ENCODE measurements around the gene UBE2C.
A peak's percentile ranks its signal among the peaks of the same experiment; 100 is the strongest.
"Not testable (repeated sequence)": the region's sequence is repeated elsewhere in the genome, so short reads cannot be mapped to it uniquely, and the experiment has no call there.

Gene UBE2C

DNA sequence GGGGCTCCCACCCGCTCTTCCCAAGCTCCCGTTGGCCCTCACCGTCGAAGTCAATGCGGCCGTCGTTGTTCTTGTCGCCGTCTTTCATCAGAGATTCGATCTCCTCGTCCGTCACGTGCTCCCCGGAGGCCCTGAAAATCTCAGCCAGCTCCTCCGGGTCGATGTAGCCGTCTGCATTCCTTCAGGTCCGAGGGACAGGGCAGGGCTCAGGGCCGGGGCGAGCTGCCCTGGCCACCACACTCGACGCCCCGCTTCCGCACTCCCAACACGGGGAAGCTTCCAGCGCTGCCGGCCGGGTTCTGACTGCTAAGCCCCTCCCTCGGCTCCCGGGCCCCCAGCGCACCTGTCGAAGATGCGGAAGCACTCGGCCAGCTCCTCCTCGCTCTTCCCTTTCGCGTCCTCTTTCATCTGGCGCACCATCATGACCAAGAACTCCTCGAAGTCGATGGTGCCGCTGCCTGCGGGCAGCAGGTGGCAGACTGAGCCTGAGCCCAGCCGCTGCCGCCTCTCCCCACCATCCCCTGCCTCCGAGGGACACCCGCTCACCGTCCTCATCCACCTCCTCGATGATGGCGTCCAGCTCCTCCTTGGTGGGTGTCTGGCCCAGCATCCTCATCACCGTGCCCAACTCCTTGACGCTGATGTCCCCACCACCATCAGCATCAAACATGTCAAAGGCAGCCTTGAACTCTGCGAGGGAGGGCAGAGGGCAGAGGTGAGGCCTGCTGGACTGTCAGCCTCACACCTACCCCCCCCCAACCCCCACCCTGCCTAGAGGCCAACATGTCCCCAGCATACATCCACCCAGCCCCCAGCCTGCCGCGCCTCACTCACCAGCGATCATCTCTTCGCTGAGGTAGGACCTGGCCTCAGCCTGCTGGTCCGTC is 11.7 kb downstream of the UBE2C start:
- no peak overlapping the region; the same call in 1 of the 2 replicates for H3K4me3 ChIP-seq (ENCODE audit: low read depth, low read length)
- TF ChIP-seq, protein P1, sequence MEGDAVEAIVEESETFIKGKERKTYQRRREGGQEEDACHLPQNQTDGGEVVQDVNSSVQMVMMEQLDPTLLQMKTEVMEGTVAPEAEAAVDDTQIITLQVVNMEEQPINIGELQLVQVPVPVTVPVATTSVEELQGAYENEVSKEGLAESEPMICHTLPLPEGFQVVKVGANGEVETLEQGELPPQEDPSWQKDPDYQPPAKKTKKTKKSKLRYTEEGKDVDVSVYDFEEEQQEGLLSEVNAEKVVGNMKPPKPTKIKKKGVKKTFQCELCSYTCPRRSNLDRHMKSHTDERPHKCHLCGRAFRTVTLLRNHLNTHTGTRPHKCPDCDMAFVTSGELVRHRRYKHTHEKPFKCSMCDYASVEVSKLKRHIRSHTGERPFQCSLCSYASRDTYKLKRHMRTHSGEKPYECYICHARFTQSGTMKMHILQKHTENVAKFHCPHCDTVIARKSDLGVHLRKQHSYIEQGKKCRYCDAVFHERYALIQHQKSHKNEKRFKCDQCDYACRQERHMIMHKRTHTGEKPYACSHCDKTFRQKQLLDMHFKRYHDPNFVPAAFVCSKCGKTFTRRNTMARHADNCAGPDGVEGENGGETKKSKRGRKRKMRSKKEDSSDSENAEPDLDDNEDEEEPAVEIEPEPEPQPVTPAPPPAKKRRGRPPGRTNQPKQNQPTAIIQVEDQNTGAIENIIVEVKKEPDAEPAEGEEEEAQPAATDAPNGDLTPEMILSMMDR (IDR thresholded peaks at IDR 0.05; ENCODE audit: insufficient read depth, low read depth, low read length, missing control alignments), result peak; percentile 17
- DNase-seq (ENCODE audit: low read depth), result peak; percentile 52

DNA sequence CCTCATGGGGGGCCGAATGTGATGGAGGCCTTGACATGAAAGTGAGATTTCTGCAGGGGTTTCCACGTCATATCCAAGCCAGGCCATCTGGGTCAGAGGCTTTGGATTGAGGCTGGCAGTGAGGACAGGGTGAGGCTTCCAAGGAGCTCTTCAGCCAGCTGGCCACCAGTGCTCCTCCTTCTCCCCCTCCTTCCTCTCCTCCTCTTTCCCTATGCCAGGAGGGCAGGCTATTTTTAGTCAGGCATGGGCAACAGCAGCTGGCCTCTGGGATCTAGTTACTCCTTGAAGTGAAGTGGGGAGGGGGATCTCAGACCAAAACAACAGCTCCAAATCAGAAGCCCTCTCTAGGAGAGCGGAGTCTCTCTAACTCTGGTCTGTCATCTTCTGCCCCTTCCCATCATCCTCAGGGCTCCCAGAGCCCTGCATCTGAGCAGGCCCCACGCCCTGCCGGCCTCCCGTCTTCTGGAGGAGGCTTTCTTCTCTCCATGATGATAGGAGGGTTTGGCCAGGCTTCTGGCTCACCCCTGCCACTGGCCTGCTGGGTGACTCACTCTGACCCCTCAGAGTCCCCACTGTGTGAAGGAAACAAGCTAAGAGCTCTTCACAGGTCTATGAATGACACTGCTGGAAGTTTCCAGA is 14.1 kb downstream of the UBE2C start:
- no peak for DNase-seq (ENCODE audit: low read depth)
- TF ChIP-seq, protein P1 (IDR thresholded peaks at IDR 0.05; ENCODE audit: insufficient read depth, low read depth, low read length, missing control alignments), result no peak
- H3K4me3 ChIP-seq (ENCODE audit: low read depth, low read length), result no peak overlapping the region

DNA sequence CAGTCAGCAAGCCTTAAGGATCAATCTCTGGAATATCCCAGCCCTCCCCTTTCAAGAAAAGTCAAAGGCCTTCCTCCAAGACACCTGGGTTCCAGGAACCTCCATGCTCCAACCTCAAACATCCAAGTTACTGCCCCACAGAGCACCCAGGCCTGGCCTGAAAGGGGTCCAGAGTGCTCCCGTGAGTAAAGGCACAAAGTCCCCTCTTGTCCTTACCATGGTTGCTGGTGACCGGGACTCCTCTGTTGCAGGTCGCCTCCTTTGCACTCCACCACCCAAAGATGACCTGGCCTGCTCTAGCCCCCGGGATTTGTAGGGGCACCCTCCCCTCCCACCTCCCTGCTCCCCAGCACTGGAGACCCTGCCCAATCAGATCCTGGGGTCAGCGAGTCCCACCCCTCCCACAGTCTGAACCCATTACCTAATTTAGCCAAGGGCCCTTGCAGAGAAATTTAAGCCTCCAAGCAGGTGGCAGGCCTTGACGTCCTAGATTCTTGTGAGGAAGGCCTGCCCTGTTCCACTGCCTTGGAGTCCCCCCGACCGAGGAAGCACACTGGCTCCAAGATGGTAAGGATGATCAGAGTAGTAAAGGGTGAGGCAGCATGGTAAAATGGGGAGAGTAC is 14.7 kb downstream of the UBE2C start, which contains the start of gene TNNC2:
Gene TNNC2, minus strand, starts transcription at position 283 of the 623 bp plus-strand sequence. Its CDS starts 64 bp downstream, at position 219.
- no peak within 1 kb of the TSS for H3K4me3 ChIP-seq (ENCODE audit: low read depth, low read length)
- TF ChIP-seq, protein P1 (IDR thresholded peaks at IDR 0.05; ENCODE audit: insufficient read depth, low read depth, low read length, missing control alignments), result no peak
- DNase-seq (ENCODE audit: low read depth), result no peak

DNA sequence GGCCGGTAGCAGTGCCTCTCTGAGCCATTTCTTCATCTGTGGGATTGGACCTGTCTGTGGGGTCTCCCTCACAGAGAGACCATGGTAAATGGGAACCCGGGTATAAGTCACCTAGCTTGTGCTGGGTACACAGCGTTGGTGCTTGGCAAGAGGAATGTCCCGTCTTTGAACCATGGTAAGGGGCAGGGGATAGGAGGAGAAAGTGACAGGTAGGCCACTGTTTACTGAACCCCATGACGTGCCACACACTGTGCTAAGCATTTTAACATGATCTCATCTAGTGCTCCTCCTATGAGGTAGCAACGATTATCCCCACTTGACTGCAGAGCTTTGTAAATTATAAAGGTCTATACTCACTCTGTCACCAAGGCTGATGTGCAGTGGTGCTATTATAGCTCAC is 15.3 kb downstream of the UBE2C start:
- TF ChIP-seq, protein P1 (IDR thresholded peaks at IDR 0.05; ENCODE audit: insufficient read depth, low read depth, low read length, missing control alignments), result no peak
- no peak overlapping the region for H3K4me3 ChIP-seq (ENCODE audit: low read depth, low read length)
- no peak for DNase-seq (ENCODE audit: low read depth)

DNA sequence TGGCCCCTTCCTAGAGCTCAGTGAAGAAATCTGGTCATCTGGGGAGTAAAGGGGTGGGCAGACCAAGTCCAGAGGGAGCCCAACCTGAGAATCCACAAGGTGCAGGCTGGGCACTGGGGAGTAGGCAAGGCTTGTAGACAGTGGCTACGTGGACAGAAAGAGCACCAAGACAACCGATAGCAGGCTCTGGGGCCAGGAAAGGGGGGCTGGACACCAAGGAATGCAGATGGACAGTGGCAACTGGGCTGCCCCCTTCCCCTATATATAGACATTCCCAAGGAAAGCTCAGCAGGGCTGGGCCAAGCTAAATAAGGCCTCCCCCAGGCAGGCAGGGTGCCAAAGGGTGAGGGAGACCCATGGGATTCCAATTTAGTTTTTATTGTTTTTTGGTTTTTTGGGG is 16.1 kb downstream of the UBE2C start:
- DNase-seq (ENCODE audit: low read depth), result no peak
- no peak overlapping the region for H3K4me3 ChIP-seq (ENCODE audit: low read depth, low read length)
- TF ChIP-seq, protein P1 (IDR thresholded peaks at IDR 0.05; ENCODE audit: insufficient read depth, low read depth, low read length, missing control alignments), result no peak

DNA sequence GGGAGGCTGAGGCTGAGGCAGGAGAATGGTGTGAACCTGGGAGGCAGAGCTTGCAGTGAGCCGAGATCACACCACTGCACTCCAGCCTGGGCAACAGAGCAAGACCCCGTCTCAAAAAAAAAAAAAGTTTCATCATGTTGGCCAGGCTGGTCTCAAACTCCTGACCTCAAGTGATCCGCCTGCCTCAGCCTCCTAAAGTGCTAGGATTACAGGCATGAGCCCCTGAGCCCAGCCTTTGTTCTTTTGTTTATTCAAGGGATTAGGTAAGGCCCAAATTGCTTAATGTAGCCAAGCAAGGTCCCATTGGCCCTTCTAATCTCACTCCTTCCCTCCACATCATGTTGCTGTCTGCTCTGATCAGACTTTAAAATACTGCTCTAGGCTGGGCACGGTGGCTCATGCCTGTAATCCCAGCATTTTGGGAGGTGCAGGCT is 17.2 kb downstream of the UBE2C start:
- DNase-seq (ENCODE audit: low read depth); H3K4me3 ChIP-seq (ENCODE audit: low read depth, low read length): not testable (repeated sequence)

DNA sequence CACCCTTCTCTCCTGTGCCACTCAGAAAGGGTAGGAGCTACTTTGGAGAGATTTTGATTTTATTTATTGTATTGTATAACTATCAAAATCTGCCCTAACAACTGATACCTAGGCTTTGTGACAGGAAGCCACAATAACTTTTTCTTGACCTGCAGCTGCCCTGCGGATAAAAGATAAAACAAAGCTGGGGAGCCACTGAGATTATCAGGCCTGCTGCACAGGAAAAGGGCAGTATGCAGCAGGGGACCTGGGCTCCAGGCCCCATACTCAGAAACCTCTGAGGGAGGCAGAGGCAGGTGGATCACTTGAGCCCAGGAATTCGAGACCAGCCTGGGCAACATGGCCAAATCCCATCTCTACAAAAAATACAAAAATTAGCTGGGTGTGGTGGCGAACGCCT is 20.2 kb downstream of the UBE2C start:
- TF ChIP-seq, protein P1 (IDR thresholded peaks at IDR 0.05; ENCODE audit: insufficient read depth, low read depth, low read length, missing control alignments), result no peak
- H3K4me3 ChIP-seq (ENCODE audit: low read depth, low read length), result no peak overlapping the region
- DNase-seq (ENCODE audit: low read depth), result no peak

All from GM12865 (cell line).